Measurements from ENCODE around the gene CENPK. TPM values are rescaled to one million over a fixed set of nuclear protein-coding genes. Genes with fewer than 3 reads are reported as not detected.

CENPK gene
- total RNA-seq, 2 experiments from 2014 or later = 80.9 to 83.1 TPM

DNA sequence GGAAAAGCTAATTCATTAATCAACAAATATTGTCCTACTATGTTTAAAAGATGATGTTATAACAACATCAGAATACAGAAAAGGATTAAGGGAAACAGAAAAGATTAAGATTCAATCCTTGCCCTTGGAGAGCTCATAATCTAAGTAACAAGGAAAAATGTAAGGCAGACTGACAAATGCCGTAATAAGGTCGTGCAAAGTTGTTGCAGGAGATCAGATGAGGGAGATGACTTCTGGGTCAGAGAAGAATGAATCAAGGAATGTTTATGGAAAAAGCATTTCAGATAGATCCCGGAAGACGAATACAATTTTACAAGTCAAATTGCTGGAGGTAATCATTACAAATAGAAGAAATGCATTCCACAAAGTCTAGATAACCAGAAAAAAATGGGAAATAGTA is 87.6 kb downstream of the CENPK start:
- CTCF ChIA-PET = interaction anchor here (1.2 kb wide), 1 partner anchor 665 kb away, joined by 3 read pairs; no protein-coding TSS in a partner anchor
- Mint-ChIP-seq H3K27ac (no peak overlapping the region), H3K9me3 (no peaks in the 10 kb centered on the region), H3K4me1 (ENCODE audit: low read depth) (no peaks in the 10 kb centered on the region), H3K4me3 (no peak overlapping the region), H3K36me3 (ENCODE audit: low read depth) (no peaks in the 10 kb centered on the region), H3K27me3 (ENCODE audit: low read depth) (no peaks in the 10 kb centered on the region)
- intact Hi-C loops (cut with micrococcal nuclease) = no loop called here
- no peak for DNase-seq

DNA sequence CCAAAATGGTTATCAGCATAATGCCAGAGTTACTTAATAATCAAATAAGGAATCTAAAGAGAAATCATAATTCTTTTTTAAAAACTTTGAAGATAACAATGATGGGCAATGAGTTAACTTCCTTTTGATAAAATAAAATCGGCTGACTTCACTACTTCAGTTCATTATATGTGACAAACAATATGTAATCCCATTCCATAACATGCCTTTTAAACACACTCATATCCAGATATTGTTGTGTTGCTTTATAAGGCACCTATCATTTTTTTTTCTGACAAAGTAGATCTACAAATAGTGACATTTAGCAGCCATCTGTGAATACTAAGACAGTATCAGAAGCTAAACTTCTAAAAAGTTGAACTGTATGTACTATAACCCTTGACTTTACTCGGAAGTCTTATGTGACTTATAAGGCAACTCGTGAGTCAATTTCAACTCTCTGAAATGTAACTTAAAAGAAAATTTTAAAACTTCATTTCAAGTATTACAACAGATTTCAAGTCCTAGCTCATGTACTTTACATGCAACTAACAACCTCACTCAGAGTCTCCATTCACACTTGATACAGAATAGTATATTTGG is 88.7 kb downstream of the CENPK start:
- no peak for DNase-seq
- no peaks in the 10 kb centered on the region for H3K27me3 Mint-ChIP-seq (ENCODE audit: low read depth)
- H3K4me1 Mint-ChIP-seq (ENCODE audit: low read depth) = no peaks in the 10 kb centered on the region
- H3K36me3 Mint-ChIP-seq (ENCODE audit: low read depth) = no peaks in the 10 kb centered on the region
- CTCF ChIA-PET = no interaction called here
- H3K27ac Mint-ChIP-seq = no peak overlapping the region
- no peak overlapping the region for H3K4me3 Mint-ChIP-seq
- intact Hi-C loops (cut with micrococcal nuclease) = no loop called here
- no peaks in the 10 kb centered on the region for H3K9me3 Mint-ChIP-seq

DNA sequence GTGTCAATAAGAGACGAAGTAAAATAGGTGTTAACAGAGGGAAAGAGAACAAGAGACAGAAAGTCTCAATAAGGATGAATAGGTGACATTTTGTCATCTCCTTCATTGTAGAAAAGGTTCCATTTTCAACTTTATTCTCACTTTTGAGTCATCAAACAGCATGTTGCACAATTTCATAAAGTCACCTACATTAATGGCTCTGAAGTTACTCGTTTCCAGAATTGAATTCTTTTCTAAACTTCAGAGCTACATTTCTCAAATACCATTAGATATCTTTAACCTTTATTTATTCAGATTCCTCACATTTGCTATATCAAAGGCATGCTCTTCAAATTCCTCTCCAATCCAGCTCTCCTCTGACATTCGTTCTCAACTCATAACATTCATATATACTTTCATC is 94.3 kb downstream of the CENPK start:
- Mint-ChIP-seq H3K36me3 (ENCODE audit: low read depth) (no peaks in the 10 kb centered on the region), H3K4me3 (no peak overlapping the region), H3K27me3 (ENCODE audit: low read depth) (no peaks in the 10 kb centered on the region), H3K9me3 (no peaks in the 10 kb centered on the region), H3K27ac (no peak overlapping the region), H3K4me1 (ENCODE audit: low read depth) (peaks cover 2% of the 10 kb centered on the region)
- CTCF ChIA-PET = interaction anchor here (0.6 kb wide), 1 partner anchor 658 kb away, joined by 3 read pairs; no protein-coding TSS in a partner anchor
- DNase-seq = no peak
- intact Hi-C loops (cut with micrococcal nuclease) = loop anchor here (1.0 kb wide), 1 partner anchor 278 kb away; no protein-coding TSS in a partner anchor

Other genes with a start within 250 kb of the CENPK start
- gene ADAMTS6, start 81.2 kb downstream of the CENPK start, total RNA-seq = under 1 TPM; 0.86 to 0.93 TPM
- 10 to 100 TPM; 33.6 to 33.9 TPM for gene PPWD1, start 128 bp upstream of the CENPK start, total RNA-seq
- 1 to 10 TPM; 6.2 to 7.1 TPM for gene TRIM23, start 61.2 kb upstream of the CENPK start, total RNA-seq
- 1 to 10 TPM; 2.9 to 3.1 TPM for gene SHLD3, start 61.9 kb upstream of the CENPK start, total RNA-seq
- 10 to 100 TPM; 25.7 to 29.0 TPM for gene TRAPPC13, start 61.9 kb upstream of the CENPK start, total RNA-seq
- gene SGTB, start 158.9 kb upstream of the CENPK start, total RNA-seq = 10 to 100 TPM; 16.1 to 17.3 TPM
- 10 to 100 TPM; 32.4 to 35.5 TPM for gene NLN, start 159.0 kb upstream of the CENPK start, total RNA-seq

Data from activated naive CD4-positive, alpha-beta T cell treated with anti-CD3 and anti-CD28 coated beads for 36 hours (primary cell).